ENCODE data around the gene MACROD2.

MACROD2 gene

GRCh38 chr20:15440049-15440820, 1444.9 kb downstream of the MACROD2 start:
- DNase-seq (ENCODE audit: low spot score), result no peak
- no peak for TF ChIP-seq CTCF (IDR thresholded peaks at IDR 0.05; ENCODE audit: borderline replicate concordance, control extremely low read depth, extremely low read depth, insufficient read depth, missing control alignments)
- in situ Hi-C loops (cut with MboI; ENCODE audit: low sequenced_read_pairs, unreplicated experiment), result loop anchor here (10.0 kb wide), 1 partner anchor 55 kb away; no protein-coding TSS in a partner anchor

GRCh38 chr20:15445056-15445840, 1449.9 kb downstream of the MACROD2 start:
- in situ Hi-C loops (cut with MboI; ENCODE audit: low sequenced_read_pairs, unreplicated experiment), result loop anchor here (10.0 kb wide), 1 partner anchor 60 kb away; no protein-coding TSS in a partner anchor
- no peak for DNase-seq (ENCODE audit: low spot score)
- no peak for TF ChIP-seq CTCF (IDR thresholded peaks at IDR 0.05; ENCODE audit: borderline replicate concordance, control extremely low read depth, extremely low read depth, insufficient read depth, missing control alignments)

GRCh38 chr20:15446373-15446772, 1451.1 kb downstream of the MACROD2 start:
- TF ChIP-seq CTCF (IDR thresholded peaks at IDR 0.05; ENCODE audit: borderline replicate concordance, control extremely low read depth, extremely low read depth, insufficient read depth, missing control alignments), result no peak
- in situ Hi-C loops (cut with MboI; ENCODE audit: low sequenced_read_pairs, unreplicated experiment), result loop anchor here (10.0 kb wide), 1 partner anchor 62 kb away; no protein-coding TSS in a partner anchor
- DNase-seq (ENCODE audit: low spot score), result no peak

- no peak for DNase-seq (ENCODE audit: low spot score)
- TF ChIP-seq CTCF (IDR thresholded peaks at IDR 0.05; ENCODE audit: borderline replicate concordance, control extremely low read depth, extremely low read depth, insufficient read depth, missing control alignments), result no peak
- in situ Hi-C loops (cut with MboI; ENCODE audit: low sequenced_read_pairs, unreplicated experiment), result loop anchor here (10.0 kb wide), 1 partner anchor 63 kb away; no protein-coding TSS in a partner anchor
Measured at GRCh38 chr20:15447549-15447948, 1452.2 kb downstream of the MACROD2 start.

GRCh38 chr20:15449061-15449460, 1453.7 kb downstream of the MACROD2 start:
- in situ Hi-C loops (cut with MboI; ENCODE audit: low sequenced_read_pairs, unreplicated experiment), result loop anchor here (10.0 kb wide), 1 partner anchor 64 kb away; no protein-coding TSS in a partner anchor
- TF ChIP-seq CTCF (IDR thresholded peaks at IDR 0.05; ENCODE audit: borderline replicate concordance, control extremely low read depth, extremely low read depth, insufficient read depth, missing control alignments), result no peak
- no peak for DNase-seq (ENCODE audit: low spot score)

- DNase-seq (ENCODE audit: low spot score), result no peak
- no peak for TF ChIP-seq CTCF (IDR thresholded peaks at IDR 0.05; ENCODE audit: borderline replicate concordance, control extremely low read depth, extremely low read depth, insufficient read depth, missing control alignments)
- in situ Hi-C loops (cut with MboI; ENCODE audit: low sequenced_read_pairs, unreplicated experiment), result no loop called here
Measured at GRCh38 chr20:15451241-15451640, 1455.9 kb downstream of the MACROD2 start.

Measured in GM13976 (cell line).